ENCODE data around the gene NELFE. TPM values are rescaled to one million over a fixed set of nuclear protein-coding genes. Genes with fewer than 3 reads are reported as not detected.
"Not testable (repeated sequence)": the region's sequence is repeated elsewhere in the genome, so short reads cannot be mapped to it uniquely, and the experiment has no call there.

The NELFE gene
- total RNA-seq, 1 experiment from 2014 or later = 91.0 TPM

GRCh38 chr6:31979238-31979898 lies 20.6 kb upstream of the NELFE start:
- in situ Hi-C loops (cut with HindIII; ENCODE audit: low pct_unique_long_range_greater_than_20kb, low sequenced_read_pairs) = no loop called here
- no peak for DNase-seq (ENCODE audit: low read depth, low spot score)

GRCh38 chr6:31978831-31979230 lies 20.1 kb upstream of the NELFE start:
- DNase-seq (ENCODE audit: low read depth, low spot score) = no peak
- in situ Hi-C loops (cut with HindIII; ENCODE audit: low pct_unique_long_range_greater_than_20kb, low sequenced_read_pairs) = no loop called here

DNA sequence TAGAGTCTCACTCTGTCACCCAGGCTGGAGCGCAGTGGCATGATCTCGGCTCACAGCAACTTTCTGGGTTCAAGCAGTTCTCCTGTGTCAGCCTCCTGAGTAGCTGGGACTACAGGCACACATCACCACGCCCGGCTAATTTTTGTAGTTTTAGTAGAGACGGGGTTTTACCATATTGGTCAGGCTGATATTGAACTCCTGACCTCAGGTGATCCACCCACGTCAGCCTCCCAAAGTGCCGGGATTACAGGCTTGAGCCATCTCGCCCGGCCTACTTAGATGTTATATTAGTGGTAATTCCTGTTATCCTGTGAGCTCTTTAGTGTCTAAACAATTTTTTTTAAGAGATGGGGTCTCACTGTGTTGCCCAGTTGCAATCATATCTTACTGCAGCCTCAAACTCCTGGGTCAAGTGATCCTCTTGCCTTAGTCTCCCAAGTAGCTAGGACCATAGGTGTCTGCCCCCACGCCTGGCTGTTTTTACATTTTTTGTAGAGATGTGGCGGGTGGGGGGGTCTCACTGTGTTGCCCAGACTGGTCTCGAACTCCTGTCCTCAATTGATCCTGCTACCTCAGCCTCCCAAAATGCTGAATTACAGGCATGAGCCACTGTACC lies 19.2 kb upstream of the NELFE start:
- in situ Hi-C loops (cut with HindIII; ENCODE audit: low pct_unique_long_range_greater_than_20kb, low sequenced_read_pairs) = no loop called here
- no peak for DNase-seq (ENCODE audit: low read depth, low spot score)

DNA sequence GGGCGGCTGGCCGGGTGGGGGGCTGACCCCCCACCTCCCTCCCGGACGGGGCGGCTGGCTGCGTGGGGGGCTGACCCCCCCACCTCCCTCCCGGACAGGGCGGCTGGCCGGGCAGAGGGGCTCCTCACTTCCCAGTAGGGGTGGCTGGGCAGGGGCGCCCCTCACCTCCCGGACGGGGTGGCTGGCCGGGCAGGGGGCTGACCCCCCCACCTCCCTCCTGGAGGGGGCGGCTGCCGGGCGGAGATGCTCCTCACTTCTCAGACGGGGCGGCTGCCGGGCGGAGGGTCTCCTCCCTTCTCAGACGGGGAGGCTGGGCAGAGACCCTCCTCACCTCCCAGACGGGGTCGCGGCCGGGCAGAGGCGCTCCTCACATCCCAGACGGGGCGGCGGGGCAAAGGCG lies 17.3 kb upstream of the NELFE start:
- in situ Hi-C loops (cut with HindIII; ENCODE audit: low pct_unique_long_range_greater_than_20kb, low sequenced_read_pairs); DNase-seq (ENCODE audit: low read depth, low spot score): not testable (repeated sequence)

DNA sequence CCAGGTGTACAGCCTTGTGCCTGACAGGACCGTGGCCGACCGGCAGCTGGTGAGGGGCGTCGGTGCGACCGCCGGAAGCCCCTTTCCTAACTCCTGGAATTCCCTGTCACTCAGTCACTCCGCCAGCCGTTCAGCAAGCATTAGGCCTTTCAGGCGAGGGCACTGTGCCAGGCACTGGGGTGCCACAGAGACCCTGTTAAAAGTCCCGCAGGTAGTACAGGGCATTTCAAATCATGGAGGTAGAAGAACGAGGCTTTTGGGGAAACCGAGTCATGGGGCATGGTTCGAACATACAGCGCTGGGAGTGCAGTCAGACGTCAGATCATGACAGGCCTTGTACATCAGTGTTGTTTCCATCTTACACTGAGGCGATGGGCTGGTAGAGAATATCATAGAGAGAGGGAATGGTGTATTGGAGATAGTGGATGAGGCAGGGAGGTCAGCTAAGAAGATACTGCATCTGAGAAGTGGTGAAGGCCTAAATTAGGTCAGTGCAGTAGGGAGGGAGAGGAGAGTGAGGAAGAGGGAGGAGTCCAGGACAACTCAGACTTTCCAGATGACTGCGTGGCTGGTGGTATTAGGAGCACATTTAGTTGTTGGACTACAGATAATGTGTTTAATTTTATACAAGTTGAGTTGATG lies 14.1 kb upstream of the NELFE start:
- in situ Hi-C loops (cut with HindIII; ENCODE audit: low pct_unique_long_range_greater_than_20kb, low sequenced_read_pairs) = no loop called here
- DNase-seq (ENCODE audit: low read depth, low spot score) = no peak

GRCh38 chr6:31971993-31972708 lies 13.4 kb upstream of the NELFE start, which contains the start of gene DXO:
Gene DXO, minus strand, starts transcription at chr6:31972138. Its CDS starts 463 bp downstream, at chr6:31971675.
- in situ Hi-C loops (cut with HindIII; ENCODE audit: low pct_unique_long_range_greater_than_20kb, low sequenced_read_pairs) = no loop called here
- DNase-seq (ENCODE audit: low read depth, low spot score) = peak; percentile 97

GRCh38 chr6:31971279-31971992 lies 12.7 kb upstream of the NELFE start:
- in situ Hi-C loops (cut with HindIII; ENCODE audit: low pct_unique_long_range_greater_than_20kb, low sequenced_read_pairs) = no loop called here
- DNase-seq (ENCODE audit: low read depth, low spot score) = no peak

DNA sequence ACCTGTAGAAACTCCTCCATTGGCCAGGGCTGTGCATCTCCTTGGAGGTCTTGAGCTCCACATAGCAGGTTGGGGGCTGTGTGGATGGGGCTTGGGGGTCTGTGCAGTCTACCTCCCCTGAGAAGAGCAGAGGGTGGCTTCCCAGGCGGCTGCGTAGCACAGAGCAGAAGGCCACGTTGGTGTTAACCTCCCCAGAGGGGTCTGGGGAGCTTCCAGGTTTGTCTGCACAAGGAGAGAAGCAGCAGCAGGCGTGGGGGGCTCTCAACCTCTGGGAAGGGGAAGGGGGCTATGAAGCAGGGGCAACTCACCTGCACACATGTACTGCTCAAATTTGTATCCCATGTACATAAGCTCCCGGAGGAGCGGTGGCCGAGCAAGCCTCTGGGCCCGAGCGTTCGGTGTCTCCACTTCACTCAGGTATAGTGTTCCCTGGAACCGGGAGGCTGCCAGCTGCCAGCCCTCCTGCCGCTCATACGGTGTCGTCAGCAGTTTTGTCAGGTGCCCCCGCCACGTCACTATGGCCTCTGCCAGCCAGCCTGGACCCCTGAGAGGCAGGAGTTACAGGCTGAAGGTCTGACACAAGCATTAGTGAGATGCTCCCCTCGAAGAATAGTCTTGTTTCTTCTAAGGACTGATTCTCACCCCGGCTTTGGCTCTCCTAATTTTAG lies 12.0 kb upstream of the NELFE start:
- DNase-seq (ENCODE audit: low read depth, low spot score) = no peak
- in situ Hi-C loops (cut with HindIII; ENCODE audit: low pct_unique_long_range_greater_than_20kb, low sequenced_read_pairs) = no loop called here

DNA sequence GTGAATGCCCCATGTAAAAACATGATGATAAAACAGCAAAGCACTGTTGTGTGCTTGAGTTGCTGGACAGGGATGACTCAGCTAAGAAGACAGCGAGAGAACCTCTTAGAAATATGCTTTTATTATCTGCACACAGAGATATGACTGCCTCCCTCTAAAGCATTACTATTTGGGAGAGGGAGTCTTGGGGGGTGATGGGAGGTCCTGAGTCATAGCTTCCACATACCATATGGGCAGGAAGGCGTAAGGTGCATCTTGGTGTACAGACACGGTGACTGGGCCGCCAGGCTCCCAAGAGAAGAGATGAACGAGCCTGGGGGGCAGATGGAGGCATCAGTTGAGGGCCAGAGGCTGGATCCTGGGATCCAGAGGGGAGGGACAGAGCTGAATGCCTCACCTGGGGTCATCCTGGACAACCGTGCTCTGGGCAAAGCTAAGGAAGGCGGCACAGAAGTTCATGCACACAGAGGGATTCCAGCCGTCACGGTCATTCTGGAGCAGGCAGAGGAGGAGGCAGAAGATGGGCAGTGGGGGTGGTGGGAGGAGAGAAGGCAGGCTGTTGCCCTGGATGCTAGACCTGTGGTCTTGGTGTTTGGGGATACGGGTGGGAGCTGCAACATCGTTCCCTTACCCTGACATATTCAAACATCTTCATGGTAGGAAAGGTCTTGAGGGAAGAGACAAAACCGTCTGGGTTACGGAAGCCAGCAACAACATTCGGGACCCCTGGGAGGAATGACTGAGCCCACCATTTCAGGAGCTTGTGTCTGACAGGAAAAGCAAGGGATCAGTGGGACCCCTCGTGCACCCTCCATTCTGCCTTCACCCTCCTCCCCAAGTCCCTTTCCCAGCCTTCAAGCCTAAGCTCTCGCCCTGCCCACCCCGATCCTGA lies 11.2 kb upstream of the NELFE start:
- in situ Hi-C loops (cut with HindIII; ENCODE audit: low pct_unique_long_range_greater_than_20kb, low sequenced_read_pairs) = no loop called here
- no peak for DNase-seq (ENCODE audit: low read depth, low spot score)

- no peak for DNase-seq (ENCODE audit: low read depth, low spot score)
- in situ Hi-C loops (cut with HindIII; ENCODE audit: low pct_unique_long_range_greater_than_20kb, low sequenced_read_pairs) = no loop called here
These were observed 10.3 kb upstream of the NELFE start for GRCh38 chr6:31968791-31969711.

DNA sequence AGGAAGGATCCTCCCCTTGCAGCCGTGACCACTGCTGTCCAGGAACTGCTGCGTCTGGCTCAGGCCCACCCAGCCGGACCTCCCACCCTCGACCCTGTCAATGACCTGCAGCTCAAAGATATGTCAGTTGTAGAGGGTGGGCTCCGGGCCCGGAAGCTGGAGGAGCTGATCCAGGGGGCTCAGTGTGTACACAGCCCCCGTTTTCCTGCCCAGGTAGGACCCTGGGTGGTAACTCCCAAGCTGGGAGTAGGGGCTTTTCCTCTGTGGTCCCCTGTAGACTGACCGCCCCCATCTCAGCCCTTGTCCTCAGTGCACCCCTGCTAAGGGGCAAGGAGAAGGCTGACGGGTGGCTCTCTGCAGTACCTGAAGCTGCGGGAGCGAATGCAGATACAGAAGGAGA lies 9.6 kb upstream of the NELFE start:
- no peak for DNase-seq (ENCODE audit: low read depth, low spot score)
- in situ Hi-C loops (cut with HindIII; ENCODE audit: low pct_unique_long_range_greater_than_20kb, low sequenced_read_pairs) = no loop called here

GRCh38 chr6:31967926-31968320 lies 9.2 kb upstream of the NELFE start:
- in situ Hi-C loops (cut with HindIII; ENCODE audit: low pct_unique_long_range_greater_than_20kb, low sequenced_read_pairs) = no loop called here
- DNase-seq (ENCODE audit: low read depth, low spot score) = no peak

DNA sequence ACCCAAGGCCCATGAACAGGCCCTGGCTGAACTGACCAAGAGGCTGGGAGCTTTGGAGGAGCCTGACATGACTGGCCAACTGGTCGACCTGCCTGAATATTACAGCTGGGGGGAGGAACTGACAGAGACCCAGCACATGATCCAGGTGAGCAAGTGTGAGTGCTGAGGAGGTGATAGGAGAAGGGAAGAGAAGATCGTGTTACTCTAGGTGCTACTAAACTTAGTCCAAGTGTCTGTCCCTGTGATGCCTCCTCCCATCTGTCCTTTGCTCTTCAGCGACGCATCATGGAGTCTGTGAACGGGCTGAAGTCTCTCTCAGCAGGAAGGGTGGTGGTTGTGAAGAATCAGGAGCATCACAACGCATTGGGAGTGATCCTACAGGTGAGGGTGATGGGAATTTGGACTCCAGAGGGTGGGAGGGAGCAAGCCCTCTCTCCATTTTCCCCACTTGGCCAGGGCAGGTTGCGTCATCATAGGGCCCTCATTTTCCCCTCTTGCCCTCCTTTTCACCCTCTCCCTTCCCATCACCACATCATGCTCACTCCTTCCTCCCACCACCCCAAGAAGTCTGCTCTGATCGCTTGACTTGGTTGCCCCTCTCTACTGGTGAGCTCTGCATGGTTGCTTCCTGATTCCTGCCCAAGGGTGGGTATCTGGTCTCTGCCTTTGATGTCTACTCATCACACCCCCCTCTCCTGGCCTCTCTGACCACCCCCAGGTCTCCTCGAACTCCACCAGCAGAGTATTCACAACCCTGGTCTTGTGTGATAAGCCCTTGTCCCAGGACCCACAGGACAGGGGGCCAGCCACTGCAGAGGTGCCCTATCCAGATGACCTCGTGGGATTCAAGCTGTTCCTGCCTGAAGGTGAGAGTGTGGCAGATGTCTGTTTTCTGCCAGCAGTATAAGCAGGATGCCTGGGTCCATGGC lies 8.5 kb upstream of the NELFE start:
- in situ Hi-C loops (cut with HindIII; ENCODE audit: low pct_unique_long_range_greater_than_20kb, low sequenced_read_pairs) = no loop called here
- no peak for DNase-seq (ENCODE audit: low read depth, low spot score)

DNA sequence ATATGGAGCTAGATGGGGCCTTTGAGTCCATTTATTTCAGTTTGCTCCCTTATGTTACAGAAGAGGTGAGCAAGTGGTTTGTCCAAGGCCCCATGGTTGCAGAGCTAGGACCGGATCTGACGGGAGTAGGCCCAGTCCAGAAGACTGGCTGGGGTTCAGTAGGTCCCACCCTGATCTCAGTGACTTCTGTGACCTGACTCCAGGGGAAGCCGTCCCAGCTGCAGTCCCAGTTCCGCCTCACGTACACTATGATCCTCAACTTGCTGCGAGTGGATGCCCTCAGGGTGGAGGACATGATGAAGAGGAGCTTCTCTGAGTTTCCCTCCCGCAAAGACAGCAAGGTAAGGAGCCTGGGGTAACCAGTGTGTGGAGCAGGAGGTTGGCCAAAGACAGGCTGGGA lies 7.7 kb upstream of the NELFE start:
- in situ Hi-C loops (cut with HindIII; ENCODE audit: low pct_unique_long_range_greater_than_20kb, low sequenced_read_pairs) = no loop called here
- no peak for DNase-seq (ENCODE audit: low read depth, low spot score)

- in situ Hi-C loops (cut with HindIII; ENCODE audit: low pct_unique_long_range_greater_than_20kb, low sequenced_read_pairs) = no loop called here
- DNase-seq (ENCODE audit: low read depth, low spot score) = no peak
These were observed 6.9 kb upstream of the NELFE start for GRCh38 chr6:31965700-31966099.
